Measurements from ENCODE around the gene BRSK2.

DNA sequence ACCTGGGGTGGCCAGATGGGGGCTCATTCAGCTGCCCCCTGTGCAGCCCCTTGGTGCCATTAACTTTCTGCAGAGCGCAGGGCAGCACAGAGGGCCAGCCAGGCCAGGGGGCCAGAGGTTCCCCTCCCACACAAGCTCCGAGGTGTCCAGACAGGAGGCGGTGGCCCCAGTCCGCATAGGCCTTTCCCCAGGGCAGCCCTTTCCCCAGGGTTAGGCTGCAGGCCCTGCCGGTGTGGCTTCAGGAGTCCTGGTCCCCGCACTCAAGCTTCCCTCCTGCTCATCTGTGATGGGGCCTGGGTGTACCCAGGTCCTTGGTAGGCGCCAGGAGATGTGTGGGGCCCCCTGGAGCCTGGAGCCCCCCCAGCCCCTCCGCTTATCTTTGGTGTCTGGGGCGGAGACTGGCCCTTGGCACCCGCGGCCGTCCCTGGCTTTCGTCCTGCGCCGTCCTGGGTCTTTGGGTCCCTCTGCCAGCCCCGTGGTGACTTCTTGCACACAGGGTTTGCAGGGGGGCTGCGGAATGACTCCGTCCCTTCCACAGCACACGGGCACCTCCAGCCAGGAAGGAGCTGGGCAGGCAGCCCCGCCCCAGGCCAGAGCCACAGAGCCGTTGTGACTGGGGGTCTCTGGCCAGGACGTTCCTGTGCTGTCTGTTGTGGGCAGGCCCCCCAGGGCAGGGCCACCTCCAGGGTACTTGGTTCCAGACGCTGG, 8.9 kb downstream of the BRSK2 start:
- TF ChIP-seq, protein P1, sequence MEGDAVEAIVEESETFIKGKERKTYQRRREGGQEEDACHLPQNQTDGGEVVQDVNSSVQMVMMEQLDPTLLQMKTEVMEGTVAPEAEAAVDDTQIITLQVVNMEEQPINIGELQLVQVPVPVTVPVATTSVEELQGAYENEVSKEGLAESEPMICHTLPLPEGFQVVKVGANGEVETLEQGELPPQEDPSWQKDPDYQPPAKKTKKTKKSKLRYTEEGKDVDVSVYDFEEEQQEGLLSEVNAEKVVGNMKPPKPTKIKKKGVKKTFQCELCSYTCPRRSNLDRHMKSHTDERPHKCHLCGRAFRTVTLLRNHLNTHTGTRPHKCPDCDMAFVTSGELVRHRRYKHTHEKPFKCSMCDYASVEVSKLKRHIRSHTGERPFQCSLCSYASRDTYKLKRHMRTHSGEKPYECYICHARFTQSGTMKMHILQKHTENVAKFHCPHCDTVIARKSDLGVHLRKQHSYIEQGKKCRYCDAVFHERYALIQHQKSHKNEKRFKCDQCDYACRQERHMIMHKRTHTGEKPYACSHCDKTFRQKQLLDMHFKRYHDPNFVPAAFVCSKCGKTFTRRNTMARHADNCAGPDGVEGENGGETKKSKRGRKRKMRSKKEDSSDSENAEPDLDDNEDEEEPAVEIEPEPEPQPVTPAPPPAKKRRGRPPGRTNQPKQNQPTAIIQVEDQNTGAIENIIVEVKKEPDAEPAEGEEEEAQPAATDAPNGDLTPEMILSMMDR (IDR thresholded peaks at IDR 0.05) = no peak
- TF ChIP-seq POLR2A (IDR thresholded peaks at IDR 0.05) = no peak
- no peak for TF ChIP-seq EP300 (IDR thresholded peaks at IDR 0.05)

Data from gastroesophageal sphincter (tissue), 3 donors.